HG02623 (cell line): ENCODE data around the gene ZNF891.

ENCODE experiments used
- ATAC-seq: cut with Tn5 transposase; IDR thresholded peaks from one replicate; pipeline ENCODE4 v1.9.1; 2021; ENCODE audit warnings: moderate library complexity; ENCODE audit not compliant: unreplicated experiment

ZNF891 gene

GRCh38 chr12:133063556-133063955 lies 66.5 kb downstream of the ZNF891 start:
- ATAC-seq = no peak

DNA sequence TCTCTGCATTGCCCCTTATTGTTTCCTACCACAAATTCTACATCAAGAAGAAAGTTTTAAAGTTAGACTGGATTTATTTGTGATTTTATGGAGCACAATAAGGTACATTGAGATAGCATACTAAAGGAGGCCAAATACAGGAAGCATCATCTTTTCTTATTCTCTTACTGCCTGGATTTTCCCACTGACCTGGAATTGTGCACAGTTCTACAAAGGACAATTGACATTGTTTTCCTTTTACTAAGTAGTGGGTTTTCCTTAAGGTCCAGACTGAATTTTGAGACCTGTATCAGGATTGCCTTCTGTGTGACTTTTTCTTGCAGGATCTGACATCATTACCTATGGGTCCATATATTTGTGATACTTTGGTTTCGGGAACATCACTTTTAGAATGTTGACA lies 68.1 kb downstream of the ZNF891 start:
- no peak for ATAC-seq

DNA sequence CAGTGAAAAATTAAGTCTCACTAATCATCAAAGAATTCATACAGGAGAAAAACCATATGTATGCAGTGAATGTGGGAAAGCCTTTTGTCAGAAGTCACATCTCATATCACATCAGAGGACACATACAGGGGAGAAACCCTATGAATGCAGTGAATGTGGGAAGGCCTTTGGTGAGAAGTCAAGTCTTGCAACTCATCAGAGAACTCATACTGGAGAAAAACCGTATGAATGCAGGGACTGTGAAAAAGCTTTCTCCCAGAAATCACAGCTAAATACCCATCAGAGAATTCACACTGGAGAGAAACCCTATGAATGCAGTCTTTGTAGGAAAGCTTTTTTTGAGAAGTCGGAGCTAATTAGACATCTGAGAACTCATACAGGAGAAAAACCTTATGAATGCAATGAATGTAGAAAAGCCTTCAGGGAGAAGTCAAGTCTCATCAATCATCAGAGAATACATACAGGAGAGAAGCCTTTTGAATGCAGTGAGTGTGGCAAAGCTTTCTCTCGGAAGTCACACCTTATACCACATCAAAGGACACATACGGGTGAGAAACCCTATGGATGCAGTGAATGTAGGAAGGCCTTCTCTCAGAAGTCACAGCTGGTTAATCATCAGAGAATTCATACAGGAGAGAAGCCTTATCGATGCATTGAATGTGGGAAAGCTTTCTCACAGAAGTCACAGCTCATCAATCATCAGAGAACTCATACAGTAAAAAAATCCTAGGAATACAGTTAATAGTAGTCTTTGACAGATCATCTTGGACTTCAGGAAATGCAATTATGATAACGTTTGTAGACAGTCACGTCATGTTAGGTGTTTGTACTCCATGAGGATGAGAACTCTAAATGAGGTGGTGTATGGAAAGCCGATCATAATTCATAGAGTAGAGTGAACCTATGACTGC lies 71.6 kb downstream of the ZNF891 start:
- no peak for ATAC-seq

DNA sequence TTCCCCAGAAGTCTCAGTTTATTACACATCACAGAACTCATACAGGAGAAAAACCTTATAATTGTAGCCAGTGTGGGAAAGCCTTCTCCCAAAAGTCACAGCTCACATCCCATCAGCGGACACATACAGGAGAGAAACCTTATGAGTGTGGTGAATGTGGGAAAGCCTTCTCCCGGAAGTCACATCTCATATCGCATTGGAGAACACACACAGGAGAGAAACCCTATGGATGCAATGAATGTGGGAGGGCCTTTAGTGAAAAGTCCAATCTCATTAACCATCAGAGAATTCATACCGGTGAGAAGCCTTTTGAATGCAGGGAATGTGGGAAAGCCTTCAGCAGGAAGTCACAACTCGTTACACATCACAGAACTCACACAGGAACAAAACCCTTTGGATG lies 72.6 kb downstream of the ZNF891 start:
- ATAC-seq = no peak
